ENCODE data around the gene ITPR1.

DNA sequence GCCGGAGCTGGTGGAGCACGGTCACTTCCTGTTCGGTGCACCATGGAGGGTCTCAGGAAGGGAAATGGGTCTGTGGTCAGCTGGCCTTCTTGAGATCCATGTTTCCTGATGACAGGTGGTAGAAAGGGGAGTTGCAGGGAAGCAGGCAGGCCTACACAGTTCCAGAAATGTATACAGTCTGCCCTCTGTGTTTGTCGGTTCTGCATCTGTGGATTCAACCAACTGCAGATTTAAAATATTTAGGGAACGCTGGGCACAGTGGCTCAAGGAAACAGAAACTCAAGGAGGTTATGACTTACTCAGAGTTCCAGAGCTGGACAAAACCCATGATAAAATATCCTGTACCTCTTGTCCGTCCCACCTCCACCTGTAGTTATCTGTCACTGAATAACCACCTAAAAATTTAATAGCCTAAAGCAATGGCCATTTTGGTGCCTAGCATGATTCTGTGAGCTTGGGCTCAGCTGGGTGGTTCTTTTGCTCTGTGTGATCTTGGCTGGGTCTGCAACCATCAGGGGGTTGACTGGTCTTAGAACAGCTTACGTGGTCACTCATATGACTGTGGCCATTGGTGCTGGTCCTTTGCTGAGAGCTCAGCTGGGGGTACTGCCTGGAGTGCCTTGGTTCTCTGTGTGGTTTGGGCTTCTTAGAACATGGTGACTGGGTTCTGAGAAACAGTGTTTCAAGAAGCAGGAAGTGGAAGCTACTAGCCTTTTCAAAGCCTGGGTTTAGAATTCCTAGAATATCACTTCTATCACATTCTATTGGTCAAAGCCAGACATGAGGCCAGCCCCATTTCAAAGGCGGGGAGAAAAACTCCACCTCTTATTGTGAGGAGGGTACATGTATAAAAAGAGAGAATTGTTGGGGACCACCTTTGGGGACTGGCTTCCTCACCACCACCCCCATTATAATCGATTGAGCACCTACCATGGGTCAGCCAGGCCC lies 246.4 kb downstream of the ITPR1 start:
- TF ChIP-seq EZH2phosphoT487 (IDR thresholded peaks at IDR 0.05; ENCODE audit: insufficient read depth, low read depth) (no peak), EZH2 (IDR thresholded peaks at IDR 0.05; ENCODE audit: insufficient read depth, poor library complexity, severe bottlenecking) (no peak)
